ENCODE results near the gene TMEFF1.

- TF ChIP-seq MEF2A (IDR thresholded peaks at IDR 0.05; ENCODE audit: insufficient read depth, low read depth, low read length) = no peak
- no peak for TF ChIP-seq POLR2AphosphoS5 (IDR thresholded peaks at IDR 0.05; ENCODE audit: low read length)
- no peak for TF ChIP-seq CTCF (IDR thresholded peaks at IDR 0.05 in 2 of 3, conservative IDR thresholded peaks at IDR 0.05 in 1 of 3; ENCODE audit: control insufficient read depth in 2 of 3, extremely low read depth in 1 of 3, insufficient read depth in 1 of 3, low read depth in 3 of 3, low read length in 3 of 3)
- TF ChIP-seq EP300 (IDR thresholded peaks at IDR 0.05; ENCODE audit: borderline replicate concordance in 1 of 2, control insufficient read depth in 1 of 2, low read depth in 2 of 2, low read length in 2 of 2) = no peak
Measured at GRCh38 chr9:100489836-100490235, 16.9 kb downstream of the TMEFF1 start.

All from GM12878 (cell line).